ENCODE data around the gene NLRP1.
"Not testable (repeated sequence)": the region's sequence is repeated elsewhere in the genome, so short reads cannot be mapped to it uniquely, and the experiment has no call there.

The NLRP1 gene

GRCh38 chr17:5585836-5586521, 1.7 kb upstream of the NLRP1 start:
- DNase-seq: peak; percentile 74

- no peak for DNase-seq
These were observed 1.0 kb upstream of the NLRP1 start for GRCh38 chr17:5585287-5585794.

- DNase-seq: no peak
These were observed 605 bp downstream of the NLRP1 start for GRCh38 chr17:5583426-5584382.

GRCh38 chr17:5582209-5583185, 1.8 kb downstream of the NLRP1 start:
- no peak for DNase-seq

- DNase-seq: no peak
These were observed 2.7 kb downstream of the NLRP1 start for GRCh38 chr17:5581655-5582054.

- no peak for DNase-seq
These were observed 3.3 kb downstream of the NLRP1 start for GRCh38 chr17:5580969-5581368.

GRCh38 chr17:5580367-5580766, 3.9 kb downstream of the NLRP1 start:
- no peak for DNase-seq

GRCh38 chr17:5578768-5579167, 5.5 kb downstream of the NLRP1 start:
- DNase-seq: not testable (repeated sequence)

- not testable (repeated sequence) for DNase-seq
These were observed 11.3 kb downstream of the NLRP1 start for GRCh38 chr17:5573017-5573416.

- no peak for DNase-seq
These were observed 13.0 kb downstream of the NLRP1 start for GRCh38 chr17:5571281-5571680.

GRCh38 chr17:5565808-5566207, 18.5 kb downstream of the NLRP1 start:
- no peak for DNase-seq

- no peak for DNase-seq
These were observed 20.9 kb downstream of the NLRP1 start for GRCh38 chr17:5563456-5563855.

- DNase-seq: no peak
These were observed 21.5 kb downstream of the NLRP1 start for GRCh38 chr17:5562661-5563360.

- DNase-seq: no peak
These were observed 22.4 kb downstream of the NLRP1 start for GRCh38 chr17:5561736-5562571.

GRCh38 chr17:5560361-5560988, 23.8 kb downstream of the NLRP1 start:
- no peak for DNase-seq

- DNase-seq: no peak
These were observed 25.2 kb downstream of the NLRP1 start for GRCh38 chr17:5558815-5559785.

- no peak for DNase-seq
These were observed 26.3 kb downstream of the NLRP1 start for GRCh38 chr17:5557990-5558389.

- no peak for DNase-seq
These were observed 26.8 kb downstream of the NLRP1 start for GRCh38 chr17:5557485-5557884.

- no peak for DNase-seq
These were observed 29.1 kb downstream of the NLRP1 start for GRCh38 chr17:5555254-5555653.

Measured in NCI-H1105 treated with DMSO at 0.1 percent for 48 hours (cell line).